ENCODE results near the gene HRH2. TPM values are rescaled to one million over a fixed set of nuclear protein-coding genes. Genes with fewer than 3 reads are reported as not detected.
A peak's percentile ranks its signal among the peaks of the same experiment; 100 is the strongest.

HRH2 gene
- total and polyA plus RNA-seq, 2 donors, result 1.4 to 6.2 TPM

DNA sequence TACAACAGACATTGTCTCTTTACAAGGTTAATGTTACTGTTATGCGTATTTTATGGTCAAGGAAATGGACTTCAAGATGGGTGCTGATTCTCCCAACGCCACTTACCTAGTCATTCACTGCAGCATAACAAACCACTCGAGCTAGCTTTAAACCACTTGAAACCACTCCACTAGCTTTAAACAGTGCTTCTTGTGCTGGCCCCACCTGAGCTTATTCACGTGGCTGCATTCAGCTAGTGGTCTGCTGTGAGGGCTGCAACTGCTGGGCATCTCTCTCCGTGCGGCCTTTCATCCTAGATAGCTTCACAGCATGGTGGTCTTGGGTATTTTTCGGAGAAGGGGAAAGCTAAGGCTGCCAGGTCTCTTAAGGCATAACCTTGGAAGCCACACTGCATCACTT lies 3.5 kb upstream of the HRH2 start:
- Histone ChIP-seq H3K4me3 (ENCODE audit: low read depth, low read length) (no peak overlapping the region), H3K27ac (ENCODE audit: low read depth) (no peak overlapping the region), H3K36me3 (ENCODE audit: insufficient read depth) (no peaks in the 10 kb centered on the region), H3K4me1 (ENCODE audit: insufficient read depth) (no peaks in the 10 kb centered on the region)
- 80% methylated on average over 7 of the region's 7 CpGs for WGBS
- DNase-seq (ENCODE audit: extremely low spot score), result no peak

DNA sequence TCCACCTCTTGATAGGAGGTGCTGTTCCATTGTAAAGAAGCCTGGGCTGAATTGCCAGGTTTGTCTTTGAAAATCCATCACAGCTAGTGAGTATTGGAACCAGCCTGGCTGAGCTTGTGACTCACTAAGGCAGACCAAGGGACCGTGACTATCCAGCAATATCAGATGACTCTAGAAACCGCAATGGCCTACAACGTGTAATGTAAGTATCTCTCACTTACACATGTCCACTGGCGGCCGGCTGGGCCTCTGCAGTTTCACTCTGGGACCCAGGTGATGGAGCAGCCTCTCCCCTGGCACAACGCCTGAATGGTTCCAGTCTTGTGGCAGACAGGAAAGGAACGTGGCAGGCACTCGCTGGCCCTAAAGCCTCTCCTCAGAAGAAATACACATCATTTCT lies 3.1 kb upstream of the HRH2 start:
- WGBS, result 79% methylated on average over 8 of the region's 8 CpGs
- no peak overlapping the region for H3K27ac ChIP-seq (ENCODE audit: low read depth)

DNA sequence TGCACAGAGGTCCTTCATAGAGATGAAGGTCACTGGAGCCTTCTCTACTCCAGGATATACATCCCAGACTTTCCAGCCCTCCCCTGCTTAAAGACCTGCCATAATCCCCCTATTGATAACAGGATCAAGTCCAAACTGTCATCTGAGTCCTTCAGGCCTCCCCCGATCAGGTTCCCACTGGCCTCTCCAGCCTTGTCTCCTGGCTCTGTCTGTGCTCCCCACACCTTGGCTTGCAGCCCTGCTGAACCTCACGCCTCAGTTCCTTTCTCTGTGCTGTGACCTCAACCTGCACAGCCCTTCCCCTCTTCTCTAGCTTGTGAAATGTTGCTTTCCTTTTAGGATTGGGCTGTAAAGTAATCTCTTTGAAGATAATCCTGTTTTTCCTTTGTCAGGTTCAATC lies 2.5 kb upstream of the HRH2 start:
- WGBS, result 59% methylated on average over 2 of the region's 2 CpGs
- Histone ChIP-seq H3K36me3 (ENCODE audit: insufficient read depth) (no peaks in the 10 kb centered on the region), H3K4me3 (ENCODE audit: low read depth, low read length) (no peak overlapping the region), H3K4me1 (ENCODE audit: insufficient read depth) (no peaks in the 10 kb centered on the region), H3K27ac (ENCODE audit: low read depth) (no peak overlapping the region)
- DNase-seq (ENCODE audit: extremely low spot score), result no peak

More for the DNA sequence above, 3.1 kb upstream of the HRH2 start:
- Histone ChIP-seq H3K36me3 (ENCODE audit: insufficient read depth) (no peaks in the 10 kb centered on the region), H3K4me3 (ENCODE audit: low read depth, low read length) (no peak overlapping the region), H3K4me1 (ENCODE audit: insufficient read depth) (no peaks in the 10 kb centered on the region)
- no peak for DNase-seq (ENCODE audit: extremely low spot score)

GRCh38 chr5:175656966-175657365 lies 905 bp upstream of the HRH2 start:
- Histone ChIP-seq H3K4me1 (ENCODE audit: insufficient read depth) (no peaks in the 10 kb centered on the region), H3K27ac (ENCODE audit: low read depth) (no peak overlapping the region), H3K36me3 (ENCODE audit: insufficient read depth) (no peaks in the 10 kb centered on the region), H3K4me3 (ENCODE audit: low read depth, low read length) (no peak overlapping the region)
- WGBS, result 55% methylated on average over 8 of the region's 8 CpGs
- DNase-seq (ENCODE audit: extremely low spot score), result no peak

DNA sequence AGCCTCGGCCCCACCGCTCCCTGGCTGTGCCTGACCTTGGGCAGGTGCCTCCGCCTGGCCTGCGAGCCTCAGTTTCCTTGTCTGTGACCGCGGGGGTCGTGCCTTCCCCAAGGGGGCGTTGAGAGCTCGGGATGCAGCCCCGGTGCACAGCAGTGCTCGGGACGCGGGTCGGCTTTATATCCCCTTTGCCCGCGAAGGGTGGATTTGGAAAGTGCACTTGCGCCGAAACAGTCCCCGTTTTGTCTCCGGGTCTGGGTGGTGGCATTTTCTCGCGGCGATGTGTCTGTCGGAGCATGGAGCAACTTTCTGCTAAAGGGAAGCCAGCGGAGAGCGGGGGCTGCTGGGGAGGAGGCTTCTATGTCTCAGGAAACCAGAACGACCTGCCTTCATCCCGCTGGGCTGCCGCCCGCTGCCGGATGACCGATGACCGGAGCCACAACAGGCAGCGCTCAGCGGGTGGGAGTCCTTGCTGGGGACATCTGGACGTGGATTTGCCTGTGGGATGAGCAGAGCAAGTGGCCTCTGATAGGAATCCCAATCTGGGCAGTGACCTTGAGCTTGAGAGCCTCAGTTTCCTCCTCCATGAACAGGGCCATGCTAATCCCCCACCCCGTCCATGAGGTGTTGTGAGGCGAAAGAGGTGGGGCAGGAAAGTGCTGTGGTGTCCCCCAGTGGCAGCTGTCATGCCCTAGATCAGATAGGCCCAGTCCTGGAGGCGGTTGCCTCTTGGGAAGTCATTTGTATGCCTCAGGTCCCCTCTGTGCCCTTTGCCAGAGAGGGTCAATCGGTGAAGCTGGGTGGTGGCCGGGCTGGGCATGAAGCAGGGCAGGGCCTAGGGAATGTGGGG lies 651 bp downstream of the HRH2 start:
- peak overlapping the region; percentile 43 for H3K27ac ChIP-seq (ENCODE audit: low read depth)
- no peaks in the 10 kb centered on the region for H3K4me1 ChIP-seq (ENCODE audit: insufficient read depth)
- DNase-seq (ENCODE audit: extremely low spot score), result no peak
- no peaks in the 10 kb centered on the region for H3K36me3 ChIP-seq (ENCODE audit: insufficient read depth)
- peak overlapping the region; percentile 57 for H3K4me3 ChIP-seq (ENCODE audit: low read depth, low read length)
- WGBS, result 11% methylated on average over 41 of the region's 41 CpGs

- WGBS, result 52% methylated on average over 13 of the region's 13 CpGs
- Histone ChIP-seq H3K36me3 (ENCODE audit: insufficient read depth) (no peaks in the 10 kb centered on the region), H3K4me3 (ENCODE audit: low read depth, low read length) (no peak overlapping the region), H3K27ac (ENCODE audit: low read depth) (no peak overlapping the region), H3K4me1 (ENCODE audit: insufficient read depth) (no peaks in the 10 kb centered on the region)
- DNase-seq (ENCODE audit: extremely low spot score), result no peak
These were observed 1.8 kb downstream of the HRH2 start for GRCh38 chr5:175659546-175660253.

GRCh38 chr5:175663186-175664184 lies 5.6 kb downstream of the HRH2 start:
- no peaks in the 10 kb centered on the region for H3K36me3 ChIP-seq (ENCODE audit: insufficient read depth)
- DNase-seq (ENCODE audit: extremely low spot score), result no peak
- no peaks in the 10 kb centered on the region for H3K4me1 ChIP-seq (ENCODE audit: insufficient read depth)
- H3K4me3 ChIP-seq (ENCODE audit: low read depth, low read length), result no peak overlapping the region
- no peak overlapping the region for H3K27ac ChIP-seq (ENCODE audit: low read depth)
- WGBS, result 62% methylated on average over 16 of the region's 16 CpGs

DNA sequence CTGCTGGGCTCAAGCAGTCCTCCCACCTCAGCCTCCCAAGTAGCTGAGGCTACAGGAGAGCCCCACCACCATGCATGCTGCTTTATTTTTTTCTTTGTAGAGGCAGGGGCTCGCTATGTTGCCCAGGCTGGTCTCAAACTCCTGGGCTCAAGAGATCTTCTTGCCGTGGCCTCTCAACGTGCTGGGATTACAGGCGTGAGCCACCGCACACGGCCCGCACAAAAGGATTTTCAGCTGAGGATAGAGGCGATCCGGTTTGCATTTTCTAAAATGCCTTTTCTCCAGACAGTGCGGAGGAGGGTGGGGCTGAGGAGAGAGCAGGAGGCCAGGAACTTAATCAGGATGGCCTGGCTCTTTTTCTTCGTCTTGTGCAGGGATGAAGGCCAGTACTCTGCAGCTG lies 6.9 kb downstream of the HRH2 start:
- H3K36me3 ChIP-seq (ENCODE audit: insufficient read depth), result no peaks in the 10 kb centered on the region
- WGBS, result 80% methylated on average over 11 of the region's 11 CpGs
- no peak for DNase-seq (ENCODE audit: extremely low spot score)
- no peak overlapping the region for H3K4me3 ChIP-seq (ENCODE audit: low read depth, low read length)
- no peak overlapping the region for H3K27ac ChIP-seq (ENCODE audit: low read depth)
- H3K4me1 ChIP-seq (ENCODE audit: insufficient read depth), result no peaks in the 10 kb centered on the region

DNA sequence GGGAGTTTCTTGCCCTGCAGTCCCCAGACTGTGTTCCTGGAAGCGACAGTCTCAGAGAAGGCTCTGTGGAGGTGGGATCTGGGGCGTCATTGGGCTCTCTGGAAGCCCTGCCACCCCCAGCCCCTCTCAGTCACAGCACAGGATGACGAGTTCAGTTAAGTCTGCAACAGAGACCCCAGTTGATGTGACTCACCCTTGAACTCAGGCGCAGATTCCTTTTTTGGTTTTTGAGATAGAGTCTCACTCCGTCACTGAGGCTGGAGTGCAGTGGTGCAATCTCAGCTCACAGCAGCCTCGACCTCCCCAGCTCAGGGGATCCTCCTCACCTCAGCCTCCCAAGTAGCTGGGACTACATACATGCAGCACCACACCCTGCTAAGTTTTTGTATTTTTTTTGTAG lies 8.3 kb downstream of the HRH2 start:
- no peak for DNase-seq (ENCODE audit: extremely low spot score)
- 78% methylated on average over 6 of the region's 6 CpGs for WGBS
- H3K4me3 ChIP-seq (ENCODE audit: low read depth, low read length), result no peak overlapping the region
- H3K27ac ChIP-seq (ENCODE audit: low read depth), result no peak overlapping the region
- no peaks in the 10 kb centered on the region for H3K4me1 ChIP-seq (ENCODE audit: insufficient read depth)
- no peaks in the 10 kb centered on the region for H3K36me3 ChIP-seq (ENCODE audit: insufficient read depth)

DNA sequence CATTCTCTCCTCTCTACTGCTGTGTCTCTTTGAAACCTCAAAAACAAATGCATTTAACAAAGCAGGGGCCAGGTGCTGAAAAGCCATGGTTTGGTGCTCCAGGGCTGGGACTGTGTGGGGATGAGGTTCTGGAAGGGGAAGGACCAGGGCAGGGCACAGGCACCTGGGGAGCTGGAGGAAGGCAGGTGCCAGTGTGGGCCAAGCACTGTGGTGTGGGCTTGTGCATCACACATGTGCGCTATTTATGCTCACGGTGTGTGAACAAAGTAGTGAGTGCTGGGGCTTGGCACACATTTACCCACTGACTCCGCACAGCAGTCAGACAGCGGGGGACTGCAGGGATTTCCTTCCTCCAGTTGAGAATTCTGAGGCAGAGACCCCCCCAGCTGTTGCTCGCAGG lies 10.1 kb downstream of the HRH2 start:
- Histone ChIP-seq H3K4me3 (ENCODE audit: low read depth, low read length) (no peak overlapping the region), H3K36me3 (ENCODE audit: insufficient read depth) (no peaks in the 10 kb centered on the region), H3K4me1 (ENCODE audit: insufficient read depth) (no peaks in the 10 kb centered on the region), H3K27ac (ENCODE audit: low read depth) (no peak overlapping the region)
- DNase-seq (ENCODE audit: extremely low spot score), result no peak
- WGBS, result 87% methylated on average over 5 of the region's 5 CpGs

- Histone ChIP-seq H3K4me1 (ENCODE audit: insufficient read depth) (no peaks in the 10 kb centered on the region), H3K36me3 (ENCODE audit: insufficient read depth) (no peaks in the 10 kb centered on the region), H3K4me3 (ENCODE audit: low read depth, low read length) (no peak overlapping the region), H3K27ac (ENCODE audit: low read depth) (no peak overlapping the region)
- DNase-seq (ENCODE audit: extremely low spot score), result no peak
- 92% methylated on average over 3 of the region's 3 CpGs for WGBS
These were observed 12.5 kb downstream of the HRH2 start for GRCh38 chr5:175670372-175670771.

- no peaks in the 10 kb centered on the region for H3K4me1 ChIP-seq (ENCODE audit: insufficient read depth)
- 22% methylated on average over 4 of the region's 4 CpGs for whole genome bisulfite sequencing
- DNase-seq (ENCODE audit: extremely low spot score), result no peak
These were observed 13.1 kb downstream of the HRH2 start for GRCh38 chr5:175671013-175671412.

DNA sequence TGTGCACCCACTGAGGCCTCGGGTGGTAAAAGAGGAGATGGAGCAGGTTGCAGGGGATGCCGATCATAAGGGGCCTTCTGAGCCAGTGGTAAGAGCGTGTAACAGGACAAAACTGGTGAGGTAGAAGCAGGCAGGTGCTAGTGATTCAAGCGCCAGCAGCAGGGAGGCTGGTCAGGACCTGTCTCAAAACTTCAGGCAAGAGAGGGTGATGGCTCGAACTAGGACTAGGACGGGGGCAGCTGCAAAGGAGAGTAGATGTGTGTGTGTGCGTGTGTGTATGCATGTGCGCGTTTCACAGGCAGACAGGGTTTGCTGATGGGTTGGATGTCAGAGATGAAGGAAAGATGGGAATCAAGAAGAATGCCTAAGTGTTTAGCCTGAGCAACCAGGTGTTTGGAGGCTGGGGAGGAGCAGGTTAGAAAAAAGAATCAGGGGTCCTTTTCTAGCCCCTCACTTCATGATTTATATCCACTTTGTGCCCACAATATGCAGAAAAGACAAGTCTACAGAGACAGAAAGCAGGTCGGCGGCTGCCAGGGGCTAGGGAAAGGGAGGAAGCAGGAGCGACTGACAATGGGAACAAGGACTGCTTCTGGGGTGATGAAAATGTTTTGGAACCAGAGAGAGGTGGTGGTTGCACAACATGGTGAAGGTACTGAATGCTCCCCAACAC lies 15.2 kb downstream of the HRH2 start:
- DNase-seq (ENCODE audit: extremely low spot score), result no peak
- H3K4me1 ChIP-seq (ENCODE audit: insufficient read depth), result no peaks in the 10 kb centered on the region
- no peak overlapping the region for H3K27ac ChIP-seq (ENCODE audit: low read depth)
- WGBS, result 74% methylated on average over 12 of the region's 12 CpGs
- no peak overlapping the region for H3K4me3 ChIP-seq (ENCODE audit: low read depth, low read length)
- no peaks in the 10 kb centered on the region for H3K36me3 ChIP-seq (ENCODE audit: insufficient read depth)

More at GRCh38 chr5:175671013-175671412, 13.1 kb downstream of the HRH2 start:
- H3K4me3 ChIP-seq (ENCODE audit: low read depth, low read length), result no peak overlapping the region
- no peaks in the 10 kb centered on the region for H3K36me3 ChIP-seq (ENCODE audit: insufficient read depth)
- H3K27ac ChIP-seq (ENCODE audit: low read depth), result no peak overlapping the region
